ENCODE results near the gene MACROD1. TPM values are rescaled to one million over a fixed set of nuclear protein-coding genes. Genes with fewer than 3 reads are reported as not detected.

MACROD1 gene
- total RNA-seq, 1 donor: 17.7 TPM

DNA sequence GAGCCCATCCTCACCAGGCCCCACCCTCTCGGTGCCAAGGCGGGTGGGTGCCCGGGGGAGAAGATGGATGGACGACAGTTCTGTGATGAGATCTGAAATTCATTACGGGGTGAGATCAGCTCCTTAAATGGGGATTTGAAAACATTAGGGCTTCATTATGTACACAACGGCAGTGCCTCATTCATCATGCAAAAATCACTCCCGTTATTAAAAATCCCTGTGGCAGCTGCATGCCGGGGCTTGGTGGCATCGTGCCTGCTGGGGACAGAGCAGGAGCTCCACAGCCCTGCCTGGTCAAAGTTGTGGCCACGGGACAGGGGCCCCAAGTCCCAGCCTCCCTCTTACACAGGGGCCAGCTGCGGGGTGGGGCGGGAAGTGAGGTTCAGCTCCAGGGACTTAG, 159.5 kb downstream of the MACROD1 start:
- Histone ChIP-seq H3K36me3 (ENCODE audit: insufficient read depth, low read length) (no peaks in the 10 kb centered on the region), H4K20me1 (ENCODE audit: insufficient read depth, low read length) (peaks cover 10% of the 10 kb centered on the region), H3K27ac (ENCODE audit: low read depth, low read length) (no peak overlapping the region), H2AFZ (ENCODE audit: low read length) (no peak overlapping the region), H3K9me3 (ENCODE audit: low read depth, low read length) (no peaks in the 10 kb centered on the region), H3K4me3 (ENCODE audit: insufficient read depth, low read length) (no peak overlapping the region), H3K4me1 (ENCODE audit: insufficient read depth, low read length) (peaks cover 10% of the 10 kb centered on the region), H3K79me2 (ENCODE audit: insufficient read depth, low read length) (no peaks in the 10 kb centered on the region), H3K27me3 (ENCODE audit: insufficient read depth, low read length) (no peaks in the 10 kb centered on the region), H3K4me2 (ENCODE audit: insufficient read depth, low read length) (no peak overlapping the region)
- TF ChIP-seq, protein P1, sequence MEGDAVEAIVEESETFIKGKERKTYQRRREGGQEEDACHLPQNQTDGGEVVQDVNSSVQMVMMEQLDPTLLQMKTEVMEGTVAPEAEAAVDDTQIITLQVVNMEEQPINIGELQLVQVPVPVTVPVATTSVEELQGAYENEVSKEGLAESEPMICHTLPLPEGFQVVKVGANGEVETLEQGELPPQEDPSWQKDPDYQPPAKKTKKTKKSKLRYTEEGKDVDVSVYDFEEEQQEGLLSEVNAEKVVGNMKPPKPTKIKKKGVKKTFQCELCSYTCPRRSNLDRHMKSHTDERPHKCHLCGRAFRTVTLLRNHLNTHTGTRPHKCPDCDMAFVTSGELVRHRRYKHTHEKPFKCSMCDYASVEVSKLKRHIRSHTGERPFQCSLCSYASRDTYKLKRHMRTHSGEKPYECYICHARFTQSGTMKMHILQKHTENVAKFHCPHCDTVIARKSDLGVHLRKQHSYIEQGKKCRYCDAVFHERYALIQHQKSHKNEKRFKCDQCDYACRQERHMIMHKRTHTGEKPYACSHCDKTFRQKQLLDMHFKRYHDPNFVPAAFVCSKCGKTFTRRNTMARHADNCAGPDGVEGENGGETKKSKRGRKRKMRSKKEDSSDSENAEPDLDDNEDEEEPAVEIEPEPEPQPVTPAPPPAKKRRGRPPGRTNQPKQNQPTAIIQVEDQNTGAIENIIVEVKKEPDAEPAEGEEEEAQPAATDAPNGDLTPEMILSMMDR (IDR thresholded peaks at IDR 0.05; ENCODE audit: extremely low read depth, low read depth, low read length): no peak
- DNase-seq (ENCODE audit: insufficient read length, low spot score, missing footprints): no peak

DNA sequence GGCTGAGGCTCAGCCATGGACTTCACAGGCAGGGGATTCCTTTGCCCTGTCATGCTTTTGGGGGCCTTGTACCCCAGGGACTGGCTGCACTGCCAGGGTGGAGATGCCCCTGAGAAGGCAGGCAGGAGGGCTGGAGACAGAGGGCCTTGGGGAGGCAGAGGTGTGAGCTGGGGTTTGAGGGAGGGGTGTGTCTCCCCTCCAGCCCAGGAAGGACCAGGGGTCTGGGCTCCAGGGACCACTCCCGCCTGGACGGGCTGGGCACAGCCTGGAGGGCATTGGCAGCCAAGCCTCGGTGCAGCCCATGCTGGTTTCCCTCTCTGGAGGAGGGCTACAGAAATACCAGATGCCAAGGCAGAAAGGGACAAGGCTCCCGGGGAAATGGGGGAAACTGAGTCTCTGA, 160.2 kb downstream of the MACROD1 start:
- Histone ChIP-seq H3K79me2 (ENCODE audit: insufficient read depth, low read length) (no peaks in the 10 kb centered on the region), H3K4me1 (ENCODE audit: insufficient read depth, low read length) (peaks cover 10% of the 10 kb centered on the region), H2AFZ (ENCODE audit: low read length) (no peak overlapping the region), H3K27me3 (ENCODE audit: insufficient read depth, low read length) (no peaks in the 10 kb centered on the region), H3K27ac (ENCODE audit: low read depth, low read length) (no peak overlapping the region), H3K4me2 (ENCODE audit: insufficient read depth, low read length) (no peak overlapping the region), H4K20me1 (ENCODE audit: insufficient read depth, low read length) (peaks cover 10% of the 10 kb centered on the region), H3K4me3 (ENCODE audit: insufficient read depth, low read length) (no peak overlapping the region), H3K36me3 (ENCODE audit: insufficient read depth, low read length) (no peaks in the 10 kb centered on the region), H3K9me3 (ENCODE audit: low read depth, low read length) (no peaks in the 10 kb centered on the region)
- DNase-seq (ENCODE audit: insufficient read length, low spot score, missing footprints): no peak
- TF ChIP-seq, protein P1 (IDR thresholded peaks at IDR 0.05; ENCODE audit: extremely low read depth, low read depth, low read length): no peak

DNA sequence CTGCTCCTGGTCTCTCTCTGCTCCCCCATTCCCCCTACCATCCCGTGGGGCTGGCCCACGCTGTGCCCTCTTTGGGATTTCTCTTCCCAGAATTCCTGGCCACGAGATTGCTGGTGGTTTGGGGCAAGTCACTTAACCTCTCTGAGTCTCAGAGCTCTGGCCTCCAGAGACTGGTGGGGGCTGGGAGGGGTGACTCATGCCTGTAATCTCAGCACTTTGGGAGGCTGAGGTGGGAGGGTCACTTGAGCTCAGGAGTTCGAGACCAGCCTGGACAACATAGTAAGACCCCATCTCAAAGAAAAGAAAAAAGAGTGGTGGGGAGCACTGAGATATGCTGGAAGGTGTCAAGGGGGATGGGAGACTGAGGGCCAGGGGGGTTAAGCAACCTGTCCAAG, 161.3 kb downstream of the MACROD1 start:
- Histone ChIP-seq H3K9me3 (ENCODE audit: low read depth, low read length) (no peaks in the 10 kb centered on the region), H3K4me3 (ENCODE audit: insufficient read depth, low read length) (no peak overlapping the region), H3K36me3 (ENCODE audit: insufficient read depth, low read length) (no peaks in the 10 kb centered on the region), H4K20me1 (ENCODE audit: insufficient read depth, low read length) (peaks cover 10% of the 10 kb centered on the region), H3K79me2 (ENCODE audit: insufficient read depth, low read length) (no peaks in the 10 kb centered on the region), H2AFZ (ENCODE audit: low read length) (no peak overlapping the region), H3K4me1 (ENCODE audit: insufficient read depth, low read length) (peaks cover 17% of the 10 kb centered on the region), H3K27ac (ENCODE audit: low read depth, low read length) (no peak overlapping the region), H3K27me3 (ENCODE audit: insufficient read depth, low read length) (no peaks in the 10 kb centered on the region), H3K4me2 (ENCODE audit: insufficient read depth, low read length) (no peak overlapping the region)
- TF ChIP-seq, protein P1 (IDR thresholded peaks at IDR 0.05; ENCODE audit: extremely low read depth, low read depth, low read length): no peak
- DNase-seq (ENCODE audit: insufficient read length, low spot score, missing footprints): no peak

DNA sequence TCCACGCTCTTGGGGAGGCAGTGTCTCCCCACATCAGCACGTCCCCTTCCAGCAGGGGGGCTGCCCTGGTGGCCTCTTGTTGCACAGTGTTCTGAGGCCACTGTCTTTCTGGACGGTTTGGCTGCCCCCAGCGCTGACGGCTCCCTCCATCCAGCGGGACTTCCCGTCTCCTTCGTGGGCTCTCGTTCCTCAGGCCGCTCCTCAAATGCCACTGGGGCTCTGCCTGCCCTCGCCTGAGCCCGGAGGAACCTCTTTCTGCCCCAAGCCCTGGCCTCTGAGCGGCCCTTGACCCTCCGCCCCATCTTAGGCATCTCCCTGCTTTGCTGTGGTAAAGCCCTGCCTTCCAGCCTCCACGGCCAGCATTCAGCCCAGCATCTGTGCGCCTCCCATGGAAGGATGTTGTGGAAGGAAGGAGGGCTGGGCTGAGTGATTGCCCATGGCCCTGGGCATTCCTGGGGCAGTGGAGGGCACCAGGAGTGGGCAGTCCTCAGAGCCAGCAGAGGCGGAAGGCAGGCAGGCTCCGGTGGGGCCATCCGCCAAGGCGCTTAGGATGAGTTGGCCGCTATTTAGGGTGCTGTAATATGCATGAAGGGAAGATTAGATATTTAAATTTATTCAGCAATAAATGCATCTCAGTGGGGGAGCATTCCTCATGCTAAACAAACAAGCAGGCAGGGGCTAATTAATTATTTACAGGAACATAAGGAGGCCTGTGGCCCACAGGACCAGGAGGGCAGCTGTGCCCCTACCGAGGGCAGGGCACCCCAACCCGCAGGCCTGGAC, 161.9 kb downstream of the MACROD1 start:
- Histone ChIP-seq H3K79me2 (ENCODE audit: insufficient read depth, low read length) (no peaks in the 10 kb centered on the region), H3K36me3 (ENCODE audit: insufficient read depth, low read length) (no peaks in the 10 kb centered on the region), H3K4me2 (ENCODE audit: insufficient read depth, low read length) (no peak overlapping the region), H2AFZ (ENCODE audit: low read length) (no peak overlapping the region), H3K27me3 (ENCODE audit: insufficient read depth, low read length) (no peaks in the 10 kb centered on the region), H3K27ac (ENCODE audit: low read depth, low read length) (no peak overlapping the region), H3K4me3 (ENCODE audit: insufficient read depth, low read length) (no peak overlapping the region), H3K9me3 (ENCODE audit: low read depth, low read length) (no peaks in the 10 kb centered on the region), H3K4me1 (ENCODE audit: insufficient read depth, low read length) (peaks cover 17% of the 10 kb centered on the region), H4K20me1 (ENCODE audit: insufficient read depth, low read length) (peaks cover 13% of the 10 kb centered on the region)
- TF ChIP-seq, protein P1 (IDR thresholded peaks at IDR 0.05; ENCODE audit: extremely low read depth, low read depth, low read length): no peak
- no peak for DNase-seq (ENCODE audit: insufficient read length, low spot score, missing footprints)
